Breast epithelium (tissue), 4 donors: ENCODE measurements around the gene PTPRN2. TPM values are rescaled to one million over a fixed set of nuclear protein-coding genes. Genes with fewer than 3 reads are reported as not detected.

Experiments used
- DNase-seq, 2 donors: peaks; one replicate each; pipeline ENCODE4 v3.0.0-alpha.2; 2019; ENCODE audit warnings: low spot score in 2 of 2
- H3K27ac ChIP-seq, 2 donors: fragments of 200-600 bp; sonication (generic) in 1 of 2; one replicate each; pipeline ENCODE4 v1.5.1; 2016 to 2019; ENCODE audit warnings: mild to moderate bottlenecking in 1 of 2
- H3K27me3 ChIP-seq, 2 donors: fragments of 200-600 bp; sonication (generic) in 1 of 2; one replicate each; pipeline versions ENCODE4 v1.5.1 to v1.6.0; 2017 to 2019; ENCODE audit warnings: control low read depth in 1 of 2, mild to moderate bottlenecking in 1 of 2
- H3K36me3 ChIP-seq: fragments of 200-600 bp; one replicate; pipeline ENCODE4 v1.5.1; 2019
- H3K4me1 ChIP-seq, 2 donors: fragments of 200-600 bp; sonication (generic); one replicate each; pipeline ENCODE4 v1.5.1; 2016 to 2019; ENCODE audit warnings: control low read depth in 1 of 2
- H3K4me3 ChIP-seq, 3 donors: fragments of 200-600 bp; sonication (generic); 1 replicate in 2 of 3; 2 replicates in 1 of 3; pipeline ENCODE4 v1.5.1; 2016 to 2019; ENCODE audit warnings: mild to moderate bottlenecking in 3 of 3, moderate library complexity in 2 of 3
- H3K9me3 ChIP-seq, 2 donors: fragments of 200-600 bp; sonication (generic) in 1 of 2; one replicate each; pipeline ENCODE4 v1.5.1; 2016 to 2019; ENCODE audit warnings: control low read depth in 1 of 2
- CTCF ChIP-seq, 3 donors: fragments of 450-650 bp; IDR thresholded peaks; one replicate each; pipeline ENCODE4 v1.5.1; 2016 to 2017; ENCODE audit warnings: antibody characterized with exemption in 3 of 3, mild to moderate bottlenecking in 3 of 3, moderate library complexity in 3 of 3
- POLR2A ChIP-seq: fragments of 450-650 bp; IDR thresholded peaks from one replicate; pipeline ENCODE4 v1.6.1; 2016; ENCODE audit warnings: antibody characterized with exemption, mild to moderate bottlenecking, moderate library complexity
- POLR2AphosphoS5 ChIP-seq, 3 donors: sonication (generic); formaldehyde crosslinking; IDR thresholded peaks; one replicate each; pipeline ENCODE4 v1.6.1; 2017; ENCODE audit warnings: antibody characterized with exemption in 3 of 3
- intact Hi-C: fragments of 100-400 bp; cut with DNase I; formaldehyde crosslinking; loops from one replicate; pipeline ENCODE4 v1.15.1; 2023; ENCODE audit warnings: low total_unique reads
- total RNA-seq, 3 donors: library from RNA; depleted of rRNA; stranded (reverse); fragments of >200 nt; gene quantifications; one replicate each; pipeline ENCODE4 v1.1.0, GENCODE V29; 2016

Gene PTPRN2
- total RNA-seq, 3 donors from 2014 or later, result 1.6 to 2.2 (median 2.2) TPM

GRCh38 chr7:157771689-157772088, 815.9 kb downstream of the PTPRN2 start:
- no peak for DNase-seq
- H3K9me3 ChIP-seq, result peaks cover 6 to 28% of the 10 kb centered on the region in 2 donors
- H3K36me3 ChIP-seq, result no peaks in the 10 kb centered on the region
- no peak overlapping the region for H3K27ac ChIP-seq
- peaks cover 0 to 10% of the 10 kb centered on the region in 2 donors for H3K27me3 ChIP-seq
- intact Hi-C loops, result no loop called here
- TF ChIP-seq POLR2A (no peak), CTCF (IDR thresholded peaks at IDR 0.05) (no peak), POLR2AphosphoS5 (IDR thresholded peaks at IDR 0.05) (no peak)
- H3K4me3 ChIP-seq, result no peak overlapping the region
- no peaks in the 10 kb centered on the region for H3K4me1 ChIP-seq

GRCh38 chr7:157770716-157771320, 816.8 kb downstream of the PTPRN2 start:
- intact Hi-C loops, result no loop called here
- H3K4me3 ChIP-seq, result no peak overlapping the region
- no peak for DNase-seq
- peaks cover 0 to 10% of the 10 kb centered on the region in 2 donors for H3K27me3 ChIP-seq
- TF ChIP-seq CTCF (IDR thresholded peaks at IDR 0.05) (no peak), POLR2AphosphoS5 (IDR thresholded peaks at IDR 0.05) (no peak), POLR2A (no peak)
- no peak overlapping the region for H3K27ac ChIP-seq
- no peaks in the 10 kb centered on the region for H3K4me1 ChIP-seq
- no peaks in the 10 kb centered on the region for H3K36me3 ChIP-seq
- H3K9me3 ChIP-seq, result peaks cover 6 to 35% of the 10 kb centered on the region in 2 donors

- H3K4me3 ChIP-seq, result no peak overlapping the region
- TF ChIP-seq POLR2A (no peak), CTCF (IDR thresholded peaks at IDR 0.05) (no peak), POLR2AphosphoS5 (IDR thresholded peaks at IDR 0.05) (no peak)
- H3K27ac ChIP-seq, result no peak overlapping the region
- intact Hi-C loops, result no loop called here
- peaks cover 6 to 38% of the 10 kb centered on the region in 2 donors for H3K9me3 ChIP-seq
- DNase-seq, result no peak
- H3K4me1 ChIP-seq, result no peaks in the 10 kb centered on the region
- peaks cover 0 to 10% of the 10 kb centered on the region in 2 donors for H3K27me3 ChIP-seq
- H3K36me3 ChIP-seq, result no peaks in the 10 kb centered on the region
These were observed 818.0 kb downstream of the PTPRN2 start for GRCh38 chr7:157769526-157770215.

GRCh38 chr7:157769086-157769485, 818.5 kb downstream of the PTPRN2 start:
- no peak overlapping the region for H3K27ac ChIP-seq
- no peaks in the 10 kb centered on the region for H3K36me3 ChIP-seq
- H3K9me3 ChIP-seq, result peaks cover 6 to 42% of the 10 kb centered on the region in 2 donors
- DNase-seq, result no peak
- H3K27me3 ChIP-seq, result peaks cover 0 to 10% of the 10 kb centered on the region in 2 donors
- intact Hi-C loops, result no loop called here
- H3K4me3 ChIP-seq, result no peak overlapping the region
- H3K4me1 ChIP-seq, result no peaks in the 10 kb centered on the region
- TF ChIP-seq POLR2AphosphoS5 (IDR thresholded peaks at IDR 0.05), result no peak
- TF ChIP-seq POLR2A, result no peak
- TF ChIP-seq CTCF (IDR thresholded peaks at IDR 0.05), result no peak

GRCh38 chr7:157768198-157768597, 819.4 kb downstream of the PTPRN2 start:
- H3K36me3 ChIP-seq, result no peaks in the 10 kb centered on the region
- no peak overlapping the region for H3K27ac ChIP-seq
- peaks cover 10 to 37% of the 10 kb centered on the region in 2 donors for H3K9me3 ChIP-seq
- H3K4me3 ChIP-seq, result no peak overlapping the region
- no peak for TF ChIP-seq POLR2AphosphoS5 (IDR thresholded peaks at IDR 0.05)
- no peak for TF ChIP-seq CTCF (IDR thresholded peaks at IDR 0.05)
- TF ChIP-seq POLR2A, result no peak
- no peaks in the 10 kb centered on the region for H3K4me1 ChIP-seq
- peaks cover 0 to 10% of the 10 kb centered on the region in 2 donors for H3K27me3 ChIP-seq
- no peak for DNase-seq
- intact Hi-C loops, result no loop called here
